ENCODE data around the gene ARRDC1. TPM values are rescaled to one million over a fixed set of nuclear protein-coding genes. Genes with fewer than 3 reads are reported as not detected.
"Not testable (repeated sequence)": the region's sequence is repeated elsewhere in the genome, so short reads cannot be mapped to it uniquely, and the experiment has no call there.

ARRDC1 gene
- polyA plus RNA-seq, 1 of the 3 experiments (the other 2 are of a cell fraction), result 49.7 TPM

DNA sequence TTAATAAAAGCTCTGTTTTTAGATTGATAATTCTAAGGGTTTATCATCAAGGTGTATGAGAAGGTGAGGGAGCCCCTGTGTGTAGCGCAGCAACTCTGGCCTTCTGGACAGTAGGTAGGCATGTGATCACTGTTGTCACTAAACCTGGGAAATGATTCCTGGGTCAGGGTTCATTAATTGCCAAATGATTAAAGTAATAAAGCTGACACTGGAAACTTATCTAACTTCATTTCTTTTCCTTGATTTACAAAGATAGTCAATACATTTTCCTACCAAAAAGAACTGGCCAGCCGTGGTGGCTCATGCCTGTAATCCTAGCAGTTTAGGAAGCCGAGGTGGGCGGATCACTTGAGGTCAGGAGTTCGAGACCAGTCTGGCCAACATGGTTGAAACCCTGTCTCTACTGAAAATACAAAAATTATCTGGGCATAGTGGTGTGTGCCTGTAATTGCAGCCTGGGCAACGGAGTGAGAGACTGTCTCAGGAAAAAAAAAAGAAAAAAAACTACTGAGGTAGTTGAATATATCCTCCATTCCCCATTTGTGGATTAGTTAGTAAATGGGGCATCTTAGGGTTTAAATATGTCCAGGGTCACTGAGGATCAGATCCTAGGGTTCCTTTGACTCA lies 15.8 kb downstream of the ARRDC1 start:
- H3K4me3 ChIP-seq (ENCODE audit: low read depth in 2 of 2, low read length in 1 of 2), result peak overlapping the region in 1 of 2 experiments; percentile 34; a peak in 1 of 4 replicates
- TF ChIP-seq JUND (IDR thresholded peaks at IDR 0.05), result no peak
- no peak for TF ChIP-seq MXI1 (IDR thresholded peaks at IDR 0.05; ENCODE audit: low read depth, low read length)
- TF ChIP-seq GABPA (IDR thresholded peaks at IDR 0.05; ENCODE audit: low read depth), result no peak
- TF ChIP-seq TEAD4 (IDR thresholded peaks at IDR 0.05; ENCODE audit: borderline replicate concordance, insufficient read depth), result no peak
- TF ChIP-seq RAD21 (IDR thresholded peaks at IDR 0.05; ENCODE audit: low read length), result no peak
- TF ChIP-seq, protein P1, sequence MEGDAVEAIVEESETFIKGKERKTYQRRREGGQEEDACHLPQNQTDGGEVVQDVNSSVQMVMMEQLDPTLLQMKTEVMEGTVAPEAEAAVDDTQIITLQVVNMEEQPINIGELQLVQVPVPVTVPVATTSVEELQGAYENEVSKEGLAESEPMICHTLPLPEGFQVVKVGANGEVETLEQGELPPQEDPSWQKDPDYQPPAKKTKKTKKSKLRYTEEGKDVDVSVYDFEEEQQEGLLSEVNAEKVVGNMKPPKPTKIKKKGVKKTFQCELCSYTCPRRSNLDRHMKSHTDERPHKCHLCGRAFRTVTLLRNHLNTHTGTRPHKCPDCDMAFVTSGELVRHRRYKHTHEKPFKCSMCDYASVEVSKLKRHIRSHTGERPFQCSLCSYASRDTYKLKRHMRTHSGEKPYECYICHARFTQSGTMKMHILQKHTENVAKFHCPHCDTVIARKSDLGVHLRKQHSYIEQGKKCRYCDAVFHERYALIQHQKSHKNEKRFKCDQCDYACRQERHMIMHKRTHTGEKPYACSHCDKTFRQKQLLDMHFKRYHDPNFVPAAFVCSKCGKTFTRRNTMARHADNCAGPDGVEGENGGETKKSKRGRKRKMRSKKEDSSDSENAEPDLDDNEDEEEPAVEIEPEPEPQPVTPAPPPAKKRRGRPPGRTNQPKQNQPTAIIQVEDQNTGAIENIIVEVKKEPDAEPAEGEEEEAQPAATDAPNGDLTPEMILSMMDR (IDR thresholded peaks at IDR 0.05), result peak; percentile 50
- no peak for TF ChIP-seq SIN3A (IDR thresholded peaks at IDR 0.05; ENCODE audit: borderline replicate concordance, low read depth, low read length)
- POLR2A ChIA-PET, result no interaction called here

DNA sequence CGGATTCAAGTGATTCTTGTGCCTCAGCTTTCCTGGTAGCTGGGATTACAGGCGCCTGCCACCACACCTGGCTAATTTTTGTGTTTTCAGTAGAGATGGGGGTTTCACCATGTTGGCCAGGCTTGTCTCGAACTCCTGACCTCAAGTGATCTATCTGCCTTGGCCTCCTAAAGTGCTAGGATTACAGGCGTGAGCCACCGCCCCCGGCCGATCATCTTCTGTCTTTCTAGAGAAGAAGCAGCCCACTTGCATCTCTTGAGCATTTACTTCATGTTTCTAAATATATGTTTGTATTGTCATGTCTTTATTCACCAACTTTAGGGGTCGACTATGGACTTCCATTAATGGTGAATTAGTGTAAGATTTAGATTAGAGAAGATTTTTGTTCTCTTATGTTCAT lies 16.7 kb downstream of the ARRDC1 start:
- H3F3A ChIP-seq (replicated peaks; ENCODE audit: insufficient read depth); H3K9me2 ChIP-seq; H3K4me2 ChIP-seq; DNase-seq; H2AFZ ChIP-seq (ENCODE audit: low read depth); H3K27me3 ChIP-seq (ENCODE audit: insufficient read depth); CTCF ChIA-PET; H3K9ac ChIP-seq; H3K9me3 ChIP-seq; H3K27ac ChIP-seq (ENCODE audit: low read depth in 2 of 2, low read length in 1 of 2); H3K4me3 ChIP-seq (ENCODE audit: low read depth in 2 of 2, low read length in 1 of 2): not testable (repeated sequence)
- POLR2A ChIA-PET, result interaction anchor here (0.7 kb wide), 1 partner anchor 15 kb away, joined by 4 read pairs; no protein-coding TSS in a partner anchor
- Histone ChIP-seq H4K20me1 (ENCODE audit: insufficient read depth) (peaks cover 62% of the 10 kb centered on the region), H3K36me3 (replicated peaks in 1 of 2; ENCODE audit: control insufficient read depth in 1 of 2, insufficient read depth in 2 of 2, low read length in 1 of 2) (peaks cover 2 to 14% of the 10 kb centered on the region in 2 experiments), H3K79me2 (ENCODE audit: insufficient read depth) (peaks cover 94% of the 10 kb centered on the region), H3K4me1 (ENCODE audit: control insufficient read depth in 1 of 2, insufficient read depth in 2 of 2, low read depth in 1 of 2, low read length in 1 of 2) (peaks cover 12 to 25% of the 10 kb centered on the region in 2 experiments; a peak in 3 of 4 replicates)
- WGBS (ENCODE audit: low lambda C conversion rate), result 90% methylated on average over 8 of the region's 8 CpGs

More for the DNA sequence above, 15.8 kb downstream of the ARRDC1 start:
- H2AFZ ChIP-seq (ENCODE audit: low read depth), result no peak overlapping the region
- H4K20me1 ChIP-seq (ENCODE audit: insufficient read depth), result peaks cover 52% of the 10 kb centered on the region
- CTCF ChIA-PET, result interaction anchor here (0.7 to 1.4 kb wide), 4 partner anchors 9 to 326 kb away, joined by 3 to 5 read pairs (median 3); no protein-coding TSS in a partner anchor
- H3K9me2 ChIP-seq, result no peaks in the 10 kb centered on the region
- peaks cover 94% of the 10 kb centered on the region for H3K79me2 ChIP-seq (ENCODE audit: insufficient read depth)
- 59% methylated on average over 6 of the region's 6 CpGs for WGBS (ENCODE audit: low lambda C conversion rate)
- peaks cover 11% of the 10 kb centered on the region for H3F3A ChIP-seq (replicated peaks; ENCODE audit: insufficient read depth)
- no peaks in the 10 kb centered on the region for H3K27me3 ChIP-seq (ENCODE audit: insufficient read depth)
- peaks cover 5 to 17% of the 10 kb centered on the region in 2 experiments for H3K36me3 ChIP-seq (replicated peaks in 1 of 2; ENCODE audit: control insufficient read depth in 1 of 2, insufficient read depth in 2 of 2, low read length in 1 of 2)
- no peak overlapping the region for H3K9ac ChIP-seq
- DNase-seq, result no peak
- H3K9me3 ChIP-seq, result no peaks in the 10 kb centered on the region
- peak overlapping the region; percentile 81 for H3K4me2 ChIP-seq
- H3K4me1 ChIP-seq (ENCODE audit: control insufficient read depth in 1 of 2, insufficient read depth in 2 of 2, low read depth in 1 of 2, low read length in 1 of 2), result peaks cover 15 to 25% of the 10 kb centered on the region in 2 experiments; a peak in 3 of 4 replicates
- no peak overlapping the region for H3K27ac ChIP-seq (ENCODE audit: low read depth in 2 of 2, low read length in 1 of 2)

DNA sequence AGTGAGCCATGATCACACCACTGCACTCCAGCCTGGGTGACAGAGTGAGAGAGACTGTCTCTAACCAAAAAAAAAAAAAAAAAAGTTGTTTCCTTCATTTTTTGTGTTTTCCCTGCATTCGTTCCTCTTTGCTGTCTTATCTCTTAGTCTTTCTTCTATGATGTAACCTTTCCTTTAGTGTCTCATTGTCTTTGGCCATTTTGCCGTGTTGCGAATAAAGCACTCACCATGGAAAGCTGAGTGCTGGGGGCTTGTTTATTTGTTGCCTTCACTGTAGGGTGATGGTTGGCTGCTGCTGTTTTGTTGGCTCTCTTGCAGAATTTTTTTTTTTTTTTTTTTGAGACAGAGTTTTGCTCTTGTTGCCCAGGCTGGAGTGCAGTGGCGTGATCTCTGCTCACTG lies 21.0 kb downstream of the ARRDC1 start:
- no peak overlapping the region for H3K4me3 ChIP-seq (ENCODE audit: low read depth in 2 of 2, low read length in 1 of 2)
- no peak overlapping the region for H3K9ac ChIP-seq
- no peak overlapping the region for H2AFZ ChIP-seq (ENCODE audit: low read depth)
- CTCF ChIA-PET, result interaction anchor here (1.3 kb wide), 1 partner anchor 46 kb away, joined by 4 read pairs; no protein-coding TSS in a partner anchor
- no peaks in the 10 kb centered on the region for H3K9me3 ChIP-seq
- H3K27ac ChIP-seq (ENCODE audit: low read depth in 2 of 2, low read length in 1 of 2), result no peak overlapping the region
- POLR2A ChIA-PET, result no interaction called here
- H3K79me2 ChIP-seq (ENCODE audit: insufficient read depth), result peaks cover 100% of the 10 kb centered on the region
- no peaks in the 10 kb centered on the region for H3F3A ChIP-seq (replicated peaks; ENCODE audit: insufficient read depth)
- DNase-seq, result no peak
- peaks cover 0 to 9% of the 10 kb centered on the region in 2 experiments; a peak in 1 of 4 replicates for H3K4me1 ChIP-seq (ENCODE audit: control insufficient read depth in 1 of 2, insufficient read depth in 2 of 2, low read depth in 1 of 2, low read length in 1 of 2)
- no peaks in the 10 kb centered on the region for H3K9me2 ChIP-seq
- no peaks in the 10 kb centered on the region for H3K27me3 ChIP-seq (ENCODE audit: insufficient read depth)
- peaks cover 92% of the 10 kb centered on the region for H4K20me1 ChIP-seq (ENCODE audit: insufficient read depth)
- WGBS (ENCODE audit: low lambda C conversion rate), result 95% methylated on average over 4 of the region's 4 CpGs
- H3K36me3 ChIP-seq (replicated peaks in 1 of 2; ENCODE audit: control insufficient read depth in 1 of 2, insufficient read depth in 2 of 2, low read length in 1 of 2), result peaks cover 0 to 14% of the 10 kb centered on the region in 2 experiments
- H3K4me2 ChIP-seq, result no peak overlapping the region
- TF ChIP-seq SIN3A (IDR thresholded peaks at IDR 0.05; ENCODE audit: borderline replicate concordance, low read depth, low read length) (no peak), MXI1 (IDR thresholded peaks at IDR 0.05; ENCODE audit: low read depth, low read length) (no peak), YY1 (IDR thresholded peaks at IDR 0.05; ENCODE audit: low read depth) (no peak), TEAD4 (IDR thresholded peaks at IDR 0.05; ENCODE audit: borderline replicate concordance, insufficient read depth) (no peak), NRF1 (IDR thresholded peaks at IDR 0.05; ENCODE audit: low read depth, low read length) (no peak), SMC3 (IDR thresholded peaks at IDR 0.05; ENCODE audit: low read depth, low read length) (no peak), FOXM1 (IDR thresholded peaks at IDR 0.05; ENCODE audit: low read depth) (no peak), RCOR1 (IDR thresholded peaks at IDR 0.05; ENCODE audit: low read length) (no peak), POLR2AphosphoS5 (IDR thresholded peaks at IDR 0.05; ENCODE audit: low read depth, low read length) (no peak), RXRA (IDR thresholded peaks at IDR 0.05; ENCODE audit: borderline replicate concordance, low read depth) (no peak)
- TF ChIP-seq, protein P2, sequence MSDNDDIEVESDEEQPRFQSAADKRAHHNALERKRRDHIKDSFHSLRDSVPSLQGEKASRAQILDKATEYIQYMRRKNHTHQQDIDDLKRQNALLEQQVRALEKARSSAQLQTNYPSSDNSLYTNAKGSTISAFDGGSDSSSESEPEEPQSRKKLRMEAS (IDR thresholded peaks at IDR 0.05; ENCODE audit: low read depth), result no peak
- TF ChIP-seq, protein P3, sequence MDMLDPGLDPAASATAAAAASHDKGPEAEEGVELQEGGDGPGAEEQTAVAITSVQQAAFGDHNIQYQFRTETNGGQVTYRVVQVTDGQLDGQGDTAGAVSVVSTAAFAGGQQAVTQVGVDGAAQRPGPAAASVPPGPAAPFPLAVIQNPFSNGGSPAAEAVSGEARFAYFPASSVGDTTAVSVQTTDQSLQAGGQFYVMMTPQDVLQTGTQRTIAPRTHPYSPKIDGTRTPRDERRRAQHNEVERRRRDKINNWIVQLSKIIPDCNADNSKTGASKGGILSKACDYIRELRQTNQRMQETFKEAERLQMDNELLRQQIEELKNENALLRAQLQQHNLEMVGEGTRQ (IDR thresholded peaks at IDR 0.05; ENCODE audit: borderline replicate concordance, low read depth, low read length), result no peak
